H1 (cell line): Measurements from ENCODE around the gene ZBTB47. TPM values are rescaled to one million over a fixed set of nuclear protein-coding genes. Genes with fewer than 3 reads are reported as not detected.

Source experiments
- CTCF ChIA-PET: fragments of 300-600 bp; sonication (Branson Sonifier 250); formaldehyde crosslinking; loops from one replicate; lab custom pipeline; 2021; ENCODE audit not compliant: partially characterized antibody; lab: Charles Lee
- POLR2A ChIA-PET: fragments of 300-600 bp; sonication (Branson Sonifier 250); formaldehyde crosslinking; loops from one replicate; lab custom pipeline; 2021; ENCODE audit warnings: inconsistent platforms; ENCODE audit not compliant: partially characterized antibody; lab: Charles Lee
- DNase-seq, 2 experiments: peaks; one replicate each; pipeline versions ENCODE4 v3.0.0 to v3.0.0-alpha.2; 2010 to 2022; ENCODE audit warnings: low spot score in 2 of 2, low read depth in 1 of 2, mixed read lengths in 1 of 2
- FAIRE-seq: peaks from 2 replicates; lab custom pipeline; 2011; peaks lifted over from hg19 to GRCh38; lab: Jason Lieb, UNC
- H2AFZ ChIP-seq: 2 replicates; pipeline ENCODE4 v1.8.1; 2012; ENCODE audit warnings: low read length, inconsistent platforms
- H2AK5ac ChIP-seq: 2 replicates; pipeline ENCODE4 v1.6.1; 2013; ENCODE audit warnings: low read depth, low read length
- H2BK120ac ChIP-seq: replicated peaks from 2 replicates; pipeline ENCODE3; 2013; ENCODE audit warnings: low read depth, low read length, inconsistent platforms
- H2BK12ac ChIP-seq: 2 replicates; pipeline ENCODE4 v1.6.1; 2013; ENCODE audit warnings: low read depth, low read length
- H2BK15ac ChIP-seq: 2 replicates; pipeline ENCODE4 v1.6.1; 2013; ENCODE audit warnings: low read length
- H2BK20ac ChIP-seq: 2 replicates; pipeline ENCODE4 v1.6.1; 2013; ENCODE audit warnings: low read length
- H2BK5ac ChIP-seq: 2 replicates; pipeline ENCODE4 v1.6.1; 2013; ENCODE audit warnings: low read depth, low read length
- H3K14ac ChIP-seq: 2 replicates; pipeline ENCODE4 v1.6.1; 2013; ENCODE audit warnings: inconsistent platforms; ENCODE audit not compliant: insufficient read length
- H3K18ac ChIP-seq: 2 replicates; pipeline ENCODE4 v1.6.1; 2013; ENCODE audit warnings: low read length; ENCODE audit errors: extremely low read depth
- H3K23ac ChIP-seq: 2 replicates; pipeline ENCODE4 v1.6.1; 2013; ENCODE audit warnings: inconsistent platforms; ENCODE audit not compliant: insufficient read length
- H3K23me2 ChIP-seq: 2 replicates; pipeline ENCODE4 v1.6.1; 2013; ENCODE audit warnings: low read depth, low read length
- H3K27ac ChIP-seq: 2 replicates; pipeline ENCODE4 v1.6.1; 2011; ENCODE audit warnings: low read depth, low read length, inconsistent platforms
- H3K27me3 ChIP-seq, 4 experiments: replicated peaks in 1 of 4; 1 replicate in 1 of 4; 2 replicates in 3 of 4; pipeline versions ENCODE4 v1.6.1 to v1.8.1; 2011 to 2013; ENCODE audit warnings: low read length in 3 of 4, mild to moderate bottlenecking in 3 of 4, inconsistent platforms in 2 of 4, mixed read lengths in 2 of 4, moderate library complexity in 1 of 4; ENCODE audit not compliant: control insufficient read depth in 3 of 4, insufficient read depth in 3 of 4; ENCODE audit errors: extremely low read depth in 1 of 4
- H3K36me3 ChIP-seq, 4 experiments: 2 replicates each; pipeline versions ENCODE4 v1.6.1 to v1.8.1; 2011 to 2013; ENCODE audit warnings: mild to moderate bottlenecking in 4 of 4, low read length in 3 of 4, moderate library complexity in 2 of 4, control low read depth in 1 of 4, inconsistent platforms in 1 of 4; ENCODE audit not compliant: insufficient read depth in 4 of 4, control insufficient read depth in 2 of 4
- H3K4ac ChIP-seq: replicated peaks from 2 replicates; pipeline ENCODE3; 2013; ENCODE audit warnings: low read length, low read depth, mixed read lengths, inconsistent platforms; ENCODE audit not compliant: insufficient read length
- H3K4me1 ChIP-seq, 4 experiments: replicated peaks in 1 of 4; 1 replicate in 1 of 4; 2 replicates in 3 of 4; pipeline versions ENCODE4 v1.6.1 to v1.8.1; 2011 to 2013; ENCODE audit warnings: low read length in 3 of 4, inconsistent platforms in 2 of 4, mixed read lengths in 1 of 4; ENCODE audit not compliant: insufficient read depth in 4 of 4, control insufficient read depth in 3 of 4
- H3K4me2 ChIP-seq, 2 experiments: 2 replicates each; pipeline versions ENCODE4 v1.6.1 to v1.8.1; 2011 to 2013; ENCODE audit warnings: low read depth in 2 of 2, low read length in 2 of 2, control low read depth in 1 of 2, inconsistent platforms in 1 of 2, mild to moderate bottlenecking in 1 of 2; ENCODE audit not compliant: insufficient read depth in 1 of 2
- H3K4me3 ChIP-seq, 4 experiments: fragments of 200-600, 300-600 bp in 1 of 4; sonication (generic), shearing (Covaris generic), sonication (Bioruptor Twin) in 1 of 4; 2 replicates each; pipeline versions ENCODE4 v1.5.1 to v1.8.1; 2011 to 2016; ENCODE audit warnings: low read length in 4 of 4, low read depth in 3 of 4, control low read depth in 2 of 4, inconsistent platforms in 2 of 4, mild to moderate bottlenecking in 2 of 4, mixed read lengths in 1 of 4, moderate library complexity in 1 of 4; ENCODE audit not compliant: insufficient read depth in 2 of 4; ENCODE audit errors: extremely low read depth in 1 of 4
- H3K56ac ChIP-seq: replicated peaks from 2 replicates; pipeline ENCODE3; 2013; ENCODE audit warnings: low read depth, mild to moderate bottlenecking, mixed read lengths, low read length, inconsistent platforms; ENCODE audit not compliant: insufficient read length
- H3K79me1 ChIP-seq: 2 replicates; pipeline ENCODE4 v1.6.1; 2013; ENCODE audit warnings: low read depth, low read length, control low read depth
- H3K79me2 ChIP-seq, 2 experiments: 2 replicates each; pipeline versions ENCODE4 v1.6.1 to v1.8.1; 2012 to 2013; ENCODE audit warnings: low read length in 2 of 2, mild to moderate bottlenecking in 2 of 2, inconsistent platforms in 1 of 2; ENCODE audit not compliant: insufficient read depth in 2 of 2, control insufficient read depth in 1 of 2
- H3K9ac ChIP-seq, 4 experiments: replicated peaks in 1 of 4; 1 replicate in 1 of 4; 2 replicates in 3 of 4; pipeline versions ENCODE4 v1.6.1 to v1.8.1; 2011 to 2013; ENCODE audit warnings: low read depth in 3 of 4, low read length in 3 of 4, control low read depth in 2 of 4, mild to moderate bottlenecking in 2 of 4, moderate library complexity in 2 of 4, inconsistent platforms in 1 of 4; ENCODE audit errors: extremely low read depth in 1 of 4
- H3K9me3 ChIP-seq, 2 experiments: 2 replicates each; pipeline versions ENCODE4 v1.6.1 to v1.8.1; 2012 to 2013; ENCODE audit warnings: mild to moderate bottlenecking in 2 of 2, moderate library complexity in 2 of 2, control low read depth in 1 of 2, inconsistent platforms in 1 of 2, low read depth in 1 of 2, low read length in 1 of 2, mixed read lengths in 1 of 2; ENCODE audit not compliant: insufficient read depth in 2 of 2
- H4K20me1 ChIP-seq, 2 experiments: replicated peaks in 1 of 2; 2 replicates each; pipeline versions ENCODE3 to v1.8.1; 2011 to 2013; ENCODE audit warnings: inconsistent platforms in 2 of 2, low read length in 2 of 2, mild to moderate bottlenecking in 1 of 2; ENCODE audit not compliant: insufficient read depth in 2 of 2, control insufficient read depth in 1 of 2
- H4K5ac ChIP-seq: 2 replicates; pipeline ENCODE4 v1.6.1; 2013; ENCODE audit warnings: low read length, low read depth, mixed read lengths, inconsistent platforms; ENCODE audit not compliant: insufficient read length
- H4K8ac ChIP-seq: 2 replicates; pipeline ENCODE4 v1.8.0; 2013; ENCODE audit warnings: mild to moderate bottlenecking, moderate library complexity, low read length, inconsistent platforms; ENCODE audit not compliant: insufficient read depth; ENCODE audit errors: extremely low read depth
- H4K91ac ChIP-seq: replicated peaks from 2 replicates; pipeline ENCODE3; 2013; ENCODE audit warnings: low read length, mixed read lengths, inconsistent platforms; ENCODE audit not compliant: insufficient read length
- CBX8 ChIP-seq: fragments of 300-800, 300-1000 bp; sonication (generic); IDR thresholded peaks from 2 replicates; pipeline ENCODE4 v1.7.1; 2016; ENCODE audit warnings: low read depth, low read length, borderline replicate concordance
- CHD1 ChIP-seq: IDR thresholded peaks from 2 replicates; pipeline ENCODE4 v1.6.1; 2012; ENCODE audit warnings: low read depth, low read length, improper control_type of control experiment
- CHD2 ChIP-seq: IDR thresholded peaks from 2 replicates; pipeline ENCODE4 v1.6.1; 2012; ENCODE audit warnings: low read length, improper control_type of control experiment
- HDAC6 ChIP-seq: IDR thresholded peaks from one replicate; pipeline ENCODE4 v1.7.1; 2012; ENCODE audit warnings: low read depth, mild to moderate bottlenecking, inconsistent platforms, low read length, moderate library complexity
- KDM1A ChIP-seq: fragments of 200-600, 300-600 bp; sonication (generic); IDR thresholded peaks from 2 replicates; pipeline ENCODE4 v1.7.1; 2016; ENCODE audit warnings: mild to moderate bottlenecking, low read length, borderline replicate concordance
- MAFK ChIP-seq: IDR thresholded peaks from 2 replicates; pipeline ENCODE4 v1.6.1; 2012; ENCODE audit warnings: low read depth, mild to moderate bottlenecking, improper control_type of control experiment, low read length
- PHF8 ChIP-seq: fragments of 200-600 bp; sonication (generic); conservative IDR thresholded peaks from 2 replicates; pipeline ENCODE4 v1.7.1; 2012; ENCODE audit warnings: low read depth, mild to moderate bottlenecking, inconsistent platforms, low read length, moderate library complexity
- TAF1 ChIP-seq: IDR thresholded peaks from 2 replicates; pipeline ENCODE4 v1.6.1; 2011; ENCODE audit warnings: mild to moderate bottlenecking, low read depth, low read length
- TAF7 ChIP-seq: optimal IDR thresholded peaks from 2 replicates; pipeline ENCODE3; 2011; ENCODE audit warnings: low read depth, mild to moderate bottlenecking, inconsistent platforms, low read length, moderate library complexity, borderline replicate concordance
- WGBS, 2 experiments: shearing (Covaris generic) in 1 of 2; methylation state at CpG; one replicate each; pipeline versions ENCODE4 v1.1.6 to v1.1.7; 2013 to 2015; ENCODE audit warnings: low lambda C conversion rate in 2 of 2, mixed read lengths in 2 of 2, inconsistent platforms in 1 of 2, low coverage in 1 of 2, missing lambda C conversion rate in 1 of 2; ENCODE audit not compliant: insufficient replicate concordance in 2 of 2, insufficient coverage in 1 of 2, insufficient read length in 1 of 2; ENCODE audit errors: extremely low coverage in 1 of 2, missing lambda C conversion rate in 1 of 2; 5-methylcytosine and 5-hydroxymethylcytosine counted together
- polyA plus RNA-seq, 7 experiments: library from polyadenylated mRNA; depleted of rRNA in 3 of 7; stranded (reverse) in 5 of 7; unstranded in 2 of 7; fragments of >200 nt in 5 of 7; fragments of 200-250 nt in 2 of 7; gene quantifications; 1 replicate in 5 of 7; 2 replicates in 1 of 7; 4 replicates in 1 of 7; pipeline versions ENCODE4 v1.2.1 to v1.2.3, GENCODE V29; 2011 to 2013; ENCODE audit warnings: missing spikeins in 2 of 7, mixed read lengths in 2 of 7
- total RNA-seq: library from RNA; stranded (reverse); fragmentation: NEBNext Ultra II Directional; extraction: Animal tissue kit (Norgen Biotek cat#: 25700); gene quantifications from 2 replicates; pipeline ENCODE4 v1.2.1, GENCODE V29; 2021
- TF ChIP-seq, protein P1 (sequence below): IDR thresholded peaks from 2 replicates; pipeline ENCODE4 v1.6.1; 2012; ENCODE audit warnings: low read length, inconsistent platforms
- TF ChIP-seq, protein P2 (sequence below): IDR thresholded peaks from 2 replicates; pipeline ENCODE4 v1.6.1; 2012; ENCODE audit warnings: inconsistent platforms

The ZBTB47 gene
- total and polyA plus RNA-seq, 2 of the 8 experiments (the other 6 are each of a cell fraction or from before 2014, with no cell fraction given), result 2.8 to 4.1 TPM

DNA sequence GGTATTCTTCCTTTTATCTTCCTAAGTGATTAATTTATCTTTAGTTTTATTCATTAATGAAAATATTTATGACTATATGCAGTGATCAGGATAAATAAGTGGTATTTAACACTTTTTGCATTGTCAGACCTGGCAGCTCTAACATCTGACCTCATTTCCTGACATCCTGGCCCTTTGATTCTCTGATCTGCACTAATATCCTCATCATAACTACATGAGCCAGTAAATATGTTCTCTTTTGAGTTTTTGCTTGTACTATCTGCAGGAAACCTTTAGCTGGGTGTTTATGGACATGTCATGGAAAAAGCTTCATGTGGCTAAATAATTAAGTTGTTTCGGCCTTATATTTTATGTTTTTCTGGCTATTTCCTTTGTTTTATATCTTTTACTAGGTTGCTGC lies 42.5 kb upstream of the ZBTB47 start:
- H3K27ac ChIP-seq, result no peak overlapping the region
- H2BK15ac ChIP-seq, result no peak overlapping the region
- H2BK5ac ChIP-seq, result no peak overlapping the region
- WGBS, 2 experiments, result 96% methylated on average over 1 of the region's 1 CpG; no CpG with 5 or more reads in 1 of the 2 experiments
- H3K36me3 ChIP-seq, result 0 out of 8 replicates have a peak, but pooled peaks cover 0 to 4% (median 2%) of the 10 kb centered on the region in 4 experiments
- no peak overlapping the region for H2BK12ac ChIP-seq
- peaks cover 12 to 99% of the 10 kb centered on the region in 2 experiments for H3K79me2 ChIP-seq
- no peak overlapping the region for H2BK20ac ChIP-seq
- H4K20me1 ChIP-seq, result peaks cover 3 to 4% of the 10 kb centered on the region in 2 experiments
- no peak overlapping the region for H3K14ac ChIP-seq
- H2AFZ ChIP-seq, result no peak overlapping the region
- H4K5ac ChIP-seq, result no peak overlapping the region
- CTCF ChIA-PET, result interaction anchor here (0.7 to 1.3 kb wide), 2 partner anchors 9 to 39 kb away, joined by 5 to 6 read pairs; no protein-coding TSS in a partner anchor
- FAIRE-seq (no peak), DNase-seq (no peak)
- no peaks in the 10 kb centered on the region for H3K23me2 ChIP-seq
- H3K23ac ChIP-seq, result no peak overlapping the region
- H3K56ac ChIP-seq, result no peak overlapping the region
- H3K4ac ChIP-seq, result no peak overlapping the region
- POLR2A ChIA-PET, result interaction anchor here (0.6 to 6.0 kb wide), 6 partner anchors 9 to 96 kb away, joined by 3 to 45 read pairs (median 4); partner anchors contain the start of genes NKTR and SEC22C
- H3K9ac ChIP-seq, result no peak overlapping the region
- no peak overlapping the region for H2BK120ac ChIP-seq
- H4K8ac ChIP-seq, result no peak overlapping the region
- no peaks in the 10 kb centered on the region for H3K27me3 ChIP-seq
- H3K79me1 ChIP-seq, result 0 out of 2 replicates have a peak, but pooled peaks cover 2% of the 10 kb centered on the region
- no peaks in the 10 kb centered on the region for H3K9me3 ChIP-seq
- no peaks in the 10 kb centered on the region for H3K4me1 ChIP-seq
- H2AK5ac ChIP-seq, result no peak overlapping the region
- no peak overlapping the region for H4K91ac ChIP-seq
- H3K18ac ChIP-seq, result no peak overlapping the region
- H3K4me2 ChIP-seq, result no peak overlapping the region
- no peak overlapping the region for H3K4me3 ChIP-seq
- TF ChIP-seq PHF8 (no peak), TAF1 (no peak), CBX8 (no peak), TAF7 (no peak), CHD2 (no peak), KDM1A (no peak), HDAC6 (no peak), CHD1 (no peak), MAFK (no peak)
- TF ChIP-seq, protein P1, sequence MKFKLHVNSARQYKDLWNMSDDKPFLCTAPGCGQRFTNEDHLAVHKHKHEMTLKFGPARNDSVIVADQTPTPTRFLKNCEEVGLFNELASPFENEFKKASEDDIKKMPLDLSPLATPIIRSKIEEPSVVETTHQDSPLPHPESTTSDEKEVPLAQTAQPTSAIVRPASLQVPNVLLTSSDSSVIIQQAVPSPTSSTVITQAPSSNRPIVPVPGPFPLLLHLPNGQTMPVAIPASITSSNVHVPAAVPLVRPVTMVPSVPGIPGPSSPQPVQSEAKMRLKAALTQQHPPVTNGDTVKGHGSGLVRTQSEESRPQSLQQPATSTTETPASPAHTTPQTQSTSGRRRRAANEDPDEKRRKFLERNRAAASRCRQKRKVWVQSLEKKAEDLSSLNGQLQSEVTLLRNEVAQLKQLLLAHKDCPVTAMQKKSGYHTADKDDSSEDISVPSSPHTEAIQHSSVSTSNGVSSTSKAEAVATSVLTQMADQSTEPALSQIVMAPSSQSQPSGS, result no peak
- TF ChIP-seq, protein P2, sequence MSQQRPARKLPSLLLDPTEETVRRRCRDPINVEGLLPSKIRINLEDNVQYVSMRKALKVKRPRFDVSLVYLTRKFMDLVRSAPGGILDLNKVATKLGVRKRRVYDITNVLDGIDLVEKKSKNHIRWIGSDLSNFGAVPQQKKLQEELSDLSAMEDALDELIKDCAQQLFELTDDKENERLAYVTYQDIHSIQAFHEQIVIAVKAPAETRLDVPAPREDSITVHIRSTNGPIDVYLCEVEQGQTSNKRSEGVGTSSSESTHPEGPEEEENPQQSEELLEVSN, result no peak
